CD14-positive monocyte (primary cell): ENCODE results near the gene MALRD1. TPM values are rescaled to one million over a fixed set of nuclear protein-coding genes. Genes with fewer than 3 reads are reported as not detected.

Experiments
- DNase-seq, 3 donors: peaks; one replicate each; pipeline ENCODE4 v3.0.0-alpha.2; 2011 to 2022
- H2AFZ ChIP-seq: 2 replicates; pipeline ENCODE4 v1.6.0; 2012; ENCODE audit warnings: mild to moderate bottlenecking, low read depth, low read length, inconsistent platforms; ENCODE audit not compliant: insufficient read depth, poor library complexity, severe bottlenecking
- H3K27ac ChIP-seq, 2 donors: 1 replicate in 1 of 2; 2 replicates in 1 of 2; pipeline ENCODE4 v1.5.1; 2012 to 2013; ENCODE audit warnings: low read length in 2 of 2, control low read depth in 1 of 2, inconsistent platforms in 1 of 2, low read depth in 1 of 2, mild to moderate bottlenecking in 1 of 2
- H3K27me3 ChIP-seq, 2 donors: one replicate each; pipeline versions ENCODE4 v1.6.0 to v1.6.1; 2011 to 2013; ENCODE audit warnings: low read length in 2 of 2; ENCODE audit not compliant: control insufficient read depth in 2 of 2, insufficient read depth in 2 of 2
- H3K36me3 ChIP-seq, 2 donors: replicated peaks in 1 of 2; 1 replicate in 1 of 2; 2 replicates in 1 of 2; pipeline versions ENCODE4 v1.5.1 to v1.6.1; 2012 to 2013; ENCODE audit warnings: low read length in 2 of 2, control low read depth in 1 of 2, inconsistent platforms in 1 of 2, mild to moderate bottlenecking in 1 of 2; ENCODE audit not compliant: insufficient read depth in 2 of 2, control insufficient read depth in 1 of 2
- H3K4me1 ChIP-seq, 2 donors: 1 replicate in 1 of 2; 2 replicates in 1 of 2; pipeline versions ENCODE4 v1.5.1 to v1.6.1; 2012 to 2013; ENCODE audit warnings: low read length in 2 of 2, control low read depth in 1 of 2, inconsistent platforms in 1 of 2, mild to moderate bottlenecking in 1 of 2, moderate library complexity in 1 of 2; ENCODE audit not compliant: insufficient read depth in 2 of 2, control insufficient read depth in 1 of 2
- H3K4me2 ChIP-seq: replicated peaks from 2 replicates; pipeline ENCODE3; 2012; ENCODE audit warnings: low read length, moderate library complexity, mild to moderate bottlenecking; ENCODE audit not compliant: poor library complexity, severe bottlenecking; ENCODE audit errors: extremely low read depth
- H3K4me3 ChIP-seq, 3 experiments: fragments of 200-600 bp in 1 of 3; sonication (generic) in 1 of 3; replicated peaks in 1 of 3; 1 replicate in 2 of 3; 2 replicates in 1 of 3; pipeline ENCODE4 v1.5.1; 2011 to 2013; ENCODE audit warnings: low read length in 3 of 3, mild to moderate bottlenecking in 3 of 3, control low read depth in 2 of 3, low read depth in 2 of 3, inconsistent platforms in 1 of 3, moderate library complexity in 1 of 3
- H3K79me2 ChIP-seq: 2 replicates; pipeline ENCODE4 v1.6.0; 2012; ENCODE audit warnings: mild to moderate bottlenecking, control low read depth, inconsistent platforms, low read length, moderate library complexity; ENCODE audit not compliant: insufficient read depth
- H3K9ac ChIP-seq: 2 replicates; pipeline ENCODE4 v1.6.0; 2017; ENCODE audit warnings: low read length, mild to moderate bottlenecking; ENCODE audit not compliant: insufficient read depth, poor library complexity, severe bottlenecking
- H3K9me3 ChIP-seq, 2 donors: replicated peaks in 1 of 2; 1 replicate in 1 of 2; 2 replicates in 1 of 2; pipeline versions ENCODE4 v1.5.1 to v1.6.1; 2012 to 2013; ENCODE audit warnings: low read length in 2 of 2, control low read depth in 1 of 2; ENCODE audit not compliant: control insufficient read depth in 1 of 2, insufficient read depth in 1 of 2
- H4K20me1 ChIP-seq: 2 replicates; pipeline ENCODE4 v1.6.0; 2012; ENCODE audit warnings: mild to moderate bottlenecking, low read length, control low read depth, moderate library complexity; ENCODE audit not compliant: insufficient read depth
- H3K27ac Mint-ChIP-seq, 7 donors: one replicate each; pipeline ENCODE4 v1.8.0; 2020; ENCODE audit warnings: mild to moderate bottlenecking in 7 of 7, mixed read lengths in 7 of 7, moderate library complexity in 6 of 7, inconsistent platforms in 2 of 7
- H3K27me3 Mint-ChIP-seq, 3 donors: one replicate each; pipeline ENCODE4 v1.8.0; 2021 to 2022; ENCODE audit warnings: low read depth in 3 of 3, mild to moderate bottlenecking in 3 of 3, mixed read lengths in 3 of 3, moderate library complexity in 3 of 3, inconsistent platforms in 1 of 3
- H3K36me3 Mint-ChIP-seq, 2 donors: one replicate each; pipeline ENCODE4 v1.8.0; 2020; ENCODE audit warnings: mixed read lengths in 2 of 2, inconsistent platforms in 1 of 2, mild to moderate bottlenecking in 1 of 2
- H3K4me1 Mint-ChIP-seq: one replicate; pipeline ENCODE4 v1.8.0; 2020; ENCODE audit warnings: mild to moderate bottlenecking, mixed read lengths
- H3K4me3 Mint-ChIP-seq, 2 donors: one replicate each; pipeline ENCODE4 v1.8.0; 2020; ENCODE audit warnings: mild to moderate bottlenecking in 2 of 2, mixed read lengths in 2 of 2, moderate library complexity in 1 of 2
- H3K9me3 Mint-ChIP-seq, 7 donors: one replicate each; pipeline ENCODE4 v1.8.0; 2020 to 2022; ENCODE audit warnings: mixed read lengths in 7 of 7, mild to moderate bottlenecking in 6 of 7, moderate library complexity in 6 of 7, inconsistent platforms in 2 of 7
- WGBS: methylation state at CpG from one replicate; pipeline ENCODE4 v1.1.5; 2013; ENCODE audit warnings: missing lambda C conversion rate; ENCODE audit not compliant: insufficient coverage; 5-methylcytosine and 5-hydroxymethylcytosine counted together
- intact Hi-C, 2 donors: fragments of 100-400 bp; cut with micrococcal nuclease; formaldehyde crosslinking; loops; one replicate each; pipeline versions ENCODE4 v1.15.0 to v1.15.1; 2023
- polyA plus RNA-seq, 3 donors: library from polyadenylated mRNA; depleted of rRNA in 1 of 3; unstranded in 2 of 3; stranded (reverse) in 1 of 3; fragments of 300-500 nt in 2 of 3; fragments of >200 nt in 1 of 3; fragmentation: Illumina TruSeq in 2 of 3; gene quantifications; 1 replicate in 2 of 3; 2 replicates in 1 of 3; pipeline ENCODE4 v1.2.3, GENCODE V29; 2012 to 2021
- TF ChIP-seq, protein P1 (sequence below): fragments of 200-600 bp; IDR thresholded peaks from one replicate; pipeline ENCODE4 v1.8.0; 2022; ENCODE audit warnings: antibody characterized with exemption, mild to moderate bottlenecking

Gene MALRD1
- polyA plus RNA-seq, 3 donors, result not detected

DNA sequence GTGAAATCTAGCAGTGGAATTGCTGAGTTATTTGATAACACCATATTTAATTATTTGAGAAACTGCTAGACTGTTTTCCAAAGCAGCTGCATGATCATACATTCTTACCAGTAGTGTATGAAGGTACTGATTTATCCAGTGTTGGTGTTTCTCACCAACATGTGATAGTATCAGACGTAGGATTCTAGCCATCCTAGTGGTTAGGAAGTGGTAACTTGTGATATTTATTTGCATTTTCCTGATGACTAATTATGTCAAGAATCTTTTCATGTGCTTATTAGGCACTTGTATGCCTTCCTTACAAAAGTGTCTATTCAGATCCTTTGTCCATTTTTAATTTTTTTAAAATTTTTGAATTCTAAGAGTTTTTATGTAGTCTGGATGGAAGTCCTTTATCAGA, 713.4 kb downstream of the MALRD1 start:
- Mint-ChIP-seq H3K27ac (no peak overlapping the region), H3K9me3 (peaks cover 0 to 2% (median 0%) of the 10 kb centered on the region in 7 donors), H3K27me3 (peaks cover 0 to 5% (median 2%) of the 10 kb centered on the region in 3 donors), H3K4me3 (no peak overlapping the region), H3K36me3 (no peaks in the 10 kb centered on the region), H3K4me1 (no peaks in the 10 kb centered on the region)
- H3K9me3 ChIP-seq, result no peaks in the 10 kb centered on the region
- DNase-seq, result no peak
- H3K27me3 ChIP-seq, result no peaks in the 10 kb centered on the region
- TF ChIP-seq, protein P1, sequence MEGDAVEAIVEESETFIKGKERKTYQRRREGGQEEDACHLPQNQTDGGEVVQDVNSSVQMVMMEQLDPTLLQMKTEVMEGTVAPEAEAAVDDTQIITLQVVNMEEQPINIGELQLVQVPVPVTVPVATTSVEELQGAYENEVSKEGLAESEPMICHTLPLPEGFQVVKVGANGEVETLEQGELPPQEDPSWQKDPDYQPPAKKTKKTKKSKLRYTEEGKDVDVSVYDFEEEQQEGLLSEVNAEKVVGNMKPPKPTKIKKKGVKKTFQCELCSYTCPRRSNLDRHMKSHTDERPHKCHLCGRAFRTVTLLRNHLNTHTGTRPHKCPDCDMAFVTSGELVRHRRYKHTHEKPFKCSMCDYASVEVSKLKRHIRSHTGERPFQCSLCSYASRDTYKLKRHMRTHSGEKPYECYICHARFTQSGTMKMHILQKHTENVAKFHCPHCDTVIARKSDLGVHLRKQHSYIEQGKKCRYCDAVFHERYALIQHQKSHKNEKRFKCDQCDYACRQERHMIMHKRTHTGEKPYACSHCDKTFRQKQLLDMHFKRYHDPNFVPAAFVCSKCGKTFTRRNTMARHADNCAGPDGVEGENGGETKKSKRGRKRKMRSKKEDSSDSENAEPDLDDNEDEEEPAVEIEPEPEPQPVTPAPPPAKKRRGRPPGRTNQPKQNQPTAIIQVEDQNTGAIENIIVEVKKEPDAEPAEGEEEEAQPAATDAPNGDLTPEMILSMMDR, result no peak
- H3K79me2 ChIP-seq, result no peaks in the 10 kb centered on the region
- intact Hi-C loops, result no loop called here
- no peaks in the 10 kb centered on the region for H3K4me1 ChIP-seq
- no peak overlapping the region for H3K4me2 ChIP-seq
- no peak overlapping the region for H3K4me3 ChIP-seq
- H3K27ac ChIP-seq, result no peak overlapping the region
- no peak overlapping the region for H3K9ac ChIP-seq
- no peaks in the 10 kb centered on the region for H4K20me1 ChIP-seq
- WGBS, result no CpG with 5 or more reads among the region's 1 CpG
- no peak overlapping the region for H2AFZ ChIP-seq
- no peaks in the 10 kb centered on the region for H3K36me3 ChIP-seq

DNA sequence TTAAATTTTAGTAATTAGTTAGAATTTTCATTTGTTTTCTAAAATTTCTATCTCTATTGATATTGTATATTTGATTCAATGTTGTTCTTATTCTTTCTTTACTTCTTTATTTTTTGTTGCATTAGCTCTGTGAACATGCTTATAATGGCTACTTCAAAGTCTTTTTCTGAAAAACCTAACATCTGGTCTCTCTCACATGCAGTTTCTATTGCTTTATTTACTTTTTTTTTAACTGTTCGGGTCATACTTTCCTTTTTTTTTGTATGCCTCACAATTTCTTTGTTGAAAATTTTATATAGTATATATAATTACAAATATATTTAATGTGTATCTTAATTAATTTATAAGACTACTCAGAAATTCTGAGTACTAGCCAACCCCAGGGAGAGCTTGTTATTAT, 715.5 kb downstream of the MALRD1 start:
- Histone ChIP-seq H3K9me3 (no peaks in the 10 kb centered on the region), H3K9ac (no peak overlapping the region), H3K4me3 (no peak overlapping the region), H3K4me1 (no peaks in the 10 kb centered on the region), H3K36me3 (no peaks in the 10 kb centered on the region), H4K20me1 (no peaks in the 10 kb centered on the region), H3K27me3 (no peaks in the 10 kb centered on the region), H2AFZ (no peak overlapping the region), H3K27ac (no peak overlapping the region), H3K79me2 (no peaks in the 10 kb centered on the region), H3K4me2 (no peak overlapping the region)
- Mint-ChIP-seq H3K9me3 (peaks cover 0 to 2% (median 0%) of the 10 kb centered on the region in 7 donors), H3K4me3 (no peak overlapping the region), H3K36me3 (no peaks in the 10 kb centered on the region), H3K4me1 (no peaks in the 10 kb centered on the region), H3K27me3 (peaks cover 0 to 6% (median 0%) of the 10 kb centered on the region in 3 donors), H3K27ac (no peak overlapping the region)
- no CpG with 5 or more reads among the region's 1 CpG for WGBS
- intact Hi-C loops, result no loop called here
- TF ChIP-seq, protein P1, result no peak
- no peak for DNase-seq
